T-helper 2 cell (primary cell): ENCODE results near the gene SORBS2.

ENCODE experiments used
- DNase-seq, 5 experiments: peaks; one replicate each; pipeline versions ENCODE4 v3.0.0 to v3.0.0-alpha.2; 2012 to 2022

SORBS2 gene

GRCh38 chr4:185772391-185773093 lies 39.5 kb downstream of the SORBS2 start:
- DNase-seq: no peak

- no peak for DNase-seq
These were observed 40.1 kb downstream of the SORBS2 start for GRCh38 chr4:185771711-185772390.

- DNase-seq: no peak
These were observed 44.5 kb downstream of the SORBS2 start for GRCh38 chr4:185767528-185767927.

GRCh38 chr4:185764876-185765275 lies 47.1 kb downstream of the SORBS2 start:
- DNase-seq: no peak

- no peak for DNase-seq
These were observed 50.4 kb downstream of the SORBS2 start for GRCh38 chr4:185761352-185762235.

- DNase-seq: no peak
These were observed 53.2 kb downstream of the SORBS2 start for GRCh38 chr4:185758807-185759206.

- no peak for DNase-seq
These were observed 56.5 kb downstream of the SORBS2 start for GRCh38 chr4:185755451-185755850.

GRCh38 chr4:185754961-185755360 lies 57.0 kb downstream of the SORBS2 start:
- no peak for DNase-seq

- no peak for DNase-seq
These were observed 59.1 kb downstream of the SORBS2 start for GRCh38 chr4:185752872-185753271.

- DNase-seq: no peak
These were observed 62.1 kb downstream of the SORBS2 start for GRCh38 chr4:185749858-185750257.

- no peak for DNase-seq
These were observed 63.0 kb downstream of the SORBS2 start for GRCh38 chr4:185748901-185749390.

GRCh38 chr4:185745891-185746290 lies 66.1 kb downstream of the SORBS2 start:
- DNase-seq: no peak

GRCh38 chr4:185744946-185745345 lies 67.0 kb downstream of the SORBS2 start:
- no peak for DNase-seq

GRCh38 chr4:185744488-185744862 lies 67.5 kb downstream of the SORBS2 start:
- no peak for DNase-seq

- no peak for DNase-seq
These were observed 68.1 kb downstream of the SORBS2 start for GRCh38 chr4:185743722-185744487.

- peak in 1 of 5 experiments; percentile 9 for DNase-seq
These were observed 69.2 kb downstream of the SORBS2 start for GRCh38 chr4:185742766-185743165.

- DNase-seq: no peak
These were observed 70.2 kb downstream of the SORBS2 start for GRCh38 chr4:185741795-185742194.

GRCh38 chr4:185740471-185740873 lies 71.5 kb downstream of the SORBS2 start:
- peak in 1 of 5 experiments; percentile 11 for DNase-seq

GRCh38 chr4:185738820-185739219 lies 73.2 kb downstream of the SORBS2 start:
- no peak for DNase-seq

GRCh38 chr4:185738038-185738552 lies 73.9 kb downstream of the SORBS2 start:
- no peak for DNase-seq

GRCh38 chr4:185737489-185738037 lies 74.4 kb downstream of the SORBS2 start:
- DNase-seq: no peak

- DNase-seq: no peak
These were observed 75.1 kb downstream of the SORBS2 start for GRCh38 chr4:185736882-185737281.
